GM18867 (cell line): ENCODE results near the gene SP7.
"Not testable (repeated sequence)": the region's sequence is repeated elsewhere in the genome, so short reads cannot be mapped to it uniquely, and the experiment has no call there.

Experiments used
- ATAC-seq: cut with Tn5 transposase; IDR thresholded peaks from one replicate; pipeline ENCODE4 v1.9.1; 2021; ENCODE audit warnings: mild to moderate bottlenecking, moderate library complexity; ENCODE audit not compliant: unreplicated experiment

The SP7 gene

GRCh38 chr12:53324113-53324778 is 11.9 kb downstream of the SP7 start:
- ATAC-seq: no peak

GRCh38 chr12:53320352-53321195 is 15.6 kb downstream of the SP7 start:
- ATAC-seq: no peak

- no peak for ATAC-seq
Measured at GRCh38 chr12:53313996-53314395, 22.2 kb downstream of the SP7 start.

DNA sequence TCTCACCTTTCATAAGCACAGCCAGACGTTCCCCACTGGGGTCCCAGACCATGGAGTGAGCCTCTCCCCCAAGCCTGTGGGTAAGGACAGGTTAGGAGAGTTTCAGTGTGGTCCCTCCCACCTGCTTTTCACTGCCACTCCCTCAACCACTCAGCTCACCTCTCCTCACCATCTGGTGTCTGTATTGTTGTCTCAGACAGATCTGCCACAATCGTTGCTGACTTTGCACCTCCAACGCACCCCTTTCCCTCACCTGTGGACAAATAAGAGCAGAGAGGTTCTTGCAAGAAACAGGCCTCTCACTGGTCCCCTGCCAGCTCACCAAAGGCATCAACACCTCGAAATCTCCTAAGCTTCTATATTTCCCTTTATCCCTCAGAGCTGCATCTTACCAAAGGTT is 27.9 kb downstream of the SP7 start:
- ATAC-seq: no peak

GRCh38 chr12:53306826-53307225 is 29.3 kb downstream of the SP7 start:
- ATAC-seq: no peak

DNA sequence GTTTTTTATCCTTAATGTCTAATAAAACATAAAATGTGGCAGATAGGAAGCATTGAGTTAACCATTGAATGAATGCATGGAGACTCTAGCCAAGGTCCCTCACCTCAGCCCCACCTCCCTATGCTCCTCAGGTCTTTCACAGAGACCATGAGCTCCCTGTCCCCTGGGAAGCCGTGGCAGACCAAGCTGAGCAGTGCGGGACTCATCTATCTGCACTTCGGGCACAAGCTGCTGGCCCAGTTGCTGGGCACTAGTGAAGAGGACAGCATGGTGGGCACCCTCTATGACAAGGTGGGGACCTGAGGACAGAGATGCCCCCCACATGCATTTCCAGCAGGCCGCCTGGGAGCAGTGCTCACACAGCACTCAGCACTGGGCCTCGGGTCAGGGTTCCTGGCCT is 33.3 kb downstream of the SP7 start:
- ATAC-seq: no peak

GRCh38 chr12:53300187-53300586 is 36.0 kb downstream of the SP7 start:
- no peak for ATAC-seq

DNA sequence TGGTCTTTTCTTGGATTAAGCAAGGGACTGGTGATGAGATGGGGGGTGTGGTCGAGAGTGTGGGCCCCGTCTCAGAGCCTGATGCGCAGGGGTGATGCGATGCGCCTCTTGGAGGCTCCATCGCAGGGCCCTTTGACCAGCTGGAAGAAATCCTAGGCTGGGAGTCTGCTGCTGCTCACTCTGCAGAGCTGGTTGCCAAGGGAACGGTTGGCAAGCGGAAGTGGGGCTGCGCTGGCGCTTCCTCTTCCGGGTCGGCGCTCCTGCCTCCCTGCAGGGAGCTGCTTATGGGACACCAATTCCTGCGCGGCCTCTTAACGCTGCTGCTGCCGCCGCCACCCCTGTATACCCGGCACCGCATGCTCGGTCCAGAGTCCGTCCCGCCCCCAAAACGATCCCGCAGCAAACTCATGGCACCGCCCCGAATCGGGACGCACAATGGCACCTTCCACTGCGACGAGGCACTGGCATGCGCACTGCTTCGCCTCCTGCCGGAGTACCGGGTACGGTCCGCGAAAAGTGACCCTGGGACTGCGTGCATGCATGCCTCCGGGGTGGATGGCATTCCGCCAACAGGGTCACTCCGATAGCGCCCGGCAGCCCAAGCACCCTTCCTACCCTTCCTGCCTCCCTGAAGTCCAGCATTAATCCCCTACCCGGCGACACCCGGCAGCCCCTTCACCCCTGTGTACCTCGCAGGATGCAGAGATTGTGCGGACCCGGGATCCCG is 36.5 kb downstream of the SP7 start, which contains the start of gene MYG1:
Gene MYG1 (plus strand): TSS at position 242 of the 727 bp plus-strand sequence. CDS start 43 bp downstream, at position 285.
- peak; percentile 67 for ATAC-seq

- no peak for ATAC-seq
Measured at GRCh38 chr12:53299101-53299453, 37.1 kb downstream of the SP7 start.

- no peak for ATAC-seq
Measured at GRCh38 chr12:53298164-53298563, 38.0 kb downstream of the SP7 start.

DNA sequence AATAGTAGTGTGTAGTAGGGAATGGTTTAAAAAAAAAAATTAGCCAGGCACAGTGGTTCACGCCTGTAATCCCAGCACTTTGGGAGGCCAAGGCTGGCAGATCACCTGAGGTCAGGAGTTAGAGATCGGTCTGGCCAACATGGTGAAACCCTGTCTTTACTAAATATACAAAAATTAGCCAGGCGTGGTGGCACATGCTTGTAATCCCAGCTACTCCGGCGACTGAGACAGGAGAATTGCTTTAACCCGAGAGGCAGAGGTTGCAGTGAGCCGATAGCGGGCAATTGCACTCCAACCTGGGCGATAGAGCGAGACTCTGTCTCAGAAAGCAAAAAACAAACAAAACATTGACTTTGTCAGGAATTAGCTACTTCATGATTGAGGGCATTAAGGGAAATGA is 39.0 kb downstream of the SP7 start:
- ATAC-seq: not testable (repeated sequence)

GRCh38 chr12:53295891-53296219 is 40.3 kb downstream of the SP7 start:
- no peak for ATAC-seq

DNA sequence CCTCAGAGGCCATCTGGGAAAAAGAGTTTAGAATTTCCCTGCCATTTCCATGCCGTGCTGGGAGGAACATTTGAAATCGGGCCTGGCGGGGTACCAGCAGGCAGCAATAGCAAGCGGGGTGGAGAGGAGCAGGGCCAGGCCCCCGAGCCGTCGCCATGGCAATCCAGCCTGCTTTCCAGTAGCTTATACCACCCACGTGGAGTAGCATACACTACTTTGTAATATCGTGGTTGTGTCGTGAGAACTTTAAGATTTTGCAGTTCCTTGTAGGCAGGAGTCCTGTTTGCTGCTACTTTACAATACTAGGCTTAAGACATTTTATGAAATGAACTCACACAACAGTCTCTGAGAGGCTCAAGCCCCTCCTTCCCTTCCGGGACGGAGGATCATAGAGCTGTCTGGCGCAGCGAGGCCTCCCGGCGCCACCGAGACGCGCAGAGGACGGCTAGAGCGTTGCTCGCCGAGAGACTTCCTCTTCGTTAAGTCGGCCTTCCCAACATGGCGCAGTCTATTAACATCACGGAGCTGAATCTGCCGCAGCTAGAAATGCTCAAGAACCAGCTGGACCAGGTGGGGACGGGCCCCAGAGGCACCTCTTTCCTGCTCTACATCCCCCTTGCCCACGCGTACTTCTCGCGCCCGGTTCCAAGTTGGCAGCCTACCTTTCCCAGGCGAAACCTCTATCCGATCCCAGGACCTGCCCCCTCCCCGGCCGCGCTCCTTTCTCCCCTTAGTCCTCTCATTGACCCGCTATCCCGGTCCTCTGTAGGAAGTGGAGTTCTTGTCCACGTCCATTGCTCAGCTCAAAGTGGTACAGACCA is 40.9 kb downstream of the SP7 start, which contains the start of gene PFDN5:
Gene PFDN5 (plus strand): TSS at position 473 of the 821 bp plus-strand sequence. CDS start 26 bp downstream, at position 499.
- ATAC-seq: peak; percentile 82

DNA sequence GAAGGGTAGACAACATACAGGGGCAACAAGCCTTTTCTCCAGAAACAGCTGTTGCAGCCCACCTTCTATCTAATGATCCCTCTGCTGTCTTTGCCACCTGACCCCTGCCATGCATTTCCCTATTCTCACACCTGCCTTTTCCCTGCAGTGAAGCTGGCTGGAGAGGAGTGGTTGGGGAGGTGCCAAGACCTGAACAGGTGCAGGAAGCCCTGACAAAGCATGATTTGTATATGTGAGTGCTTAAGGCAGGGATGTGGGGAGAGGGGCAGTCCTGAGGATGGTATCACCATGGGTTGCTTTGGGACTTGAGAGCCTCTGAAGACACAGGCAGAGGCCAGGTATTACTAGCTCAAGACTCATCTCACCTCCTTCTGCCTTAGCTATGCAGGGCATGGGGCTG is 43.7 kb downstream of the SP7 start:
- ATAC-seq: no peak

GRCh38 chr12:53290661-53291060 is 45.5 kb downstream of the SP7 start:
- ATAC-seq: no peak

DNA sequence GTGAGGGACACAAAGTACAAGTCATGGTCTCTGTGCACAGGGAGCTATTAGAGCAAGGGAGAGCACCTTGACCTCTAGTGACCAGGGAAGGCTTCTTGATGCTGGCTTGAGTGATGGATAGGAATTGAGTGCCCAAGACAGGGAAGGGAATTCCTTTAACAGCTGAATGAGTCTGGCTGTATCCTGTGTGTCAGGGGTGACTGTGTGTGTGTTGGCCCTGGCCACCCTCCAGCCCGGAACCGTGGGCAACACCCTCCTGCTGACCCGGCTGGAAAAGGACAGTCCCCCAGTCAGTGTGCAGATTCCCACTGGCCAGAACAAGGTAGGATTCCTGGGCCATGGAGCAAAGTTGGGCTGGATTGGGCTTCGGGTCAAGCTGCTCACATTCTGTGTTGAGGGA is 46.3 kb downstream of the SP7 start:
- no peak for ATAC-seq

DNA sequence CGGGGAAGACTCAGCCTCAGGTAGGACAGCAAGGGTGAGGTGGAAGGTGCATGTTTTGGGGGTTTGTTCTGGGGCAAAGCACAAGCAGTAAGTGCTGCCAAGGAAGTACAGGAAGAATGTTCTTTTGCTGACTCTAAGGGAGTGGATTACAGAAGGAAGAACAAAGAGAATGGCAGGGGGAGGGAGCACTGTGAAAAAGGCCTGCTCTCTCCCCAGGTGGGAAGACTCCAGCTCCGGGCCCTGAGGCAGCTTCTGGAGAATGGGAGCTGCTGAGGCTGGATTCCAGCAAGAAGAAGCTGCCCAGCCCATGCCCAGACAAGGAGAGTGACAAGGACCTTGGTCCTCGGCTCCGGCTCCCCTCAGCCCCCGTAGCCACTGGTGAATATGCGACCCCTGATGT is 47.8 kb downstream of the SP7 start:
- no peak for ATAC-seq

GRCh38 chr12:53287741-53288216 is 48.4 kb downstream of the SP7 start:
- ATAC-seq: no peak

GRCh38 chr12:53286448-53286847 is 49.7 kb downstream of the SP7 start:
- no peak for ATAC-seq

DNA sequence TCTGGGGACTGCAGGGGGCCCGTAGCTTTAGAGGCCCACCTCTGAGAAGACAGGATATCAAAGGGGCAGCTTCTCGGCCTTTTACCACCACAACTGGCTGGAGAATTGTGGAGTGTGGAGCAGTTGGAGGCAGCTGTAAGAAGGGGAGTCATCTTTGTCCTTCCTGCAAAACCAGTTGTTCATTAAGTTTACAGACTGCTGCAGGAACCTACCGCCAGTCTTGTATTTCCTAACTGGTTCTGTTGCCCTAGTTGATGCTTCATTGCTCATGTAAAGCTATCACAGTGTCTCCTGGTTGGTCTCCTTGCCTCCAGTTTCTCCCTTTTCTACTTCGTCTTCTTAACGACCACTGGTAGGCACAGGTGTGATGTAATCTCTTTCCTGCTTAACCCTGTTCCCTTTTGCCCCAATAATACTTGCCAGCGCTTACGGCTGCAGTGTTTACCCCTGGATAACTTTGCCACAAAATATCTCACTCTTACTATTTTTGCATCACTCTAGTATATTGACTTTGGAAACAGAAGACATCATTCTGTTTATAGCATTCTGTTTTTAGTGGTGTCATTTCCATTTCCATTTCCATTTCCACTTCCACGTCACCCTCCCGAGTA is 56.2 kb downstream of the SP7 start:
- no peak for ATAC-seq
